ENCODE measurements around the gene EPS15.
A peak's percentile ranks its signal among the peaks of the same experiment; 100 is the strongest.
"Not testable (repeated sequence)": the region's sequence is repeated elsewhere in the genome, so short reads cannot be mapped to it uniquely, and the experiment has no call there.

EPS15 gene

GRCh38 chr1:51506537-51506936 is 12.5 kb downstream of the EPS15 start:
- Mint-ChIP-seq H3K9me3 (no peaks in the 10 kb centered on the region), H3K27ac (no peak overlapping the region), H3K4me3 (no peak overlapping the region), H3K36me3 (peaks cover 10% of the 10 kb centered on the region), H3K27me3 (no peaks in the 10 kb centered on the region), H3K4me1 (peaks cover 57% of the 10 kb centered on the region)

DNA sequence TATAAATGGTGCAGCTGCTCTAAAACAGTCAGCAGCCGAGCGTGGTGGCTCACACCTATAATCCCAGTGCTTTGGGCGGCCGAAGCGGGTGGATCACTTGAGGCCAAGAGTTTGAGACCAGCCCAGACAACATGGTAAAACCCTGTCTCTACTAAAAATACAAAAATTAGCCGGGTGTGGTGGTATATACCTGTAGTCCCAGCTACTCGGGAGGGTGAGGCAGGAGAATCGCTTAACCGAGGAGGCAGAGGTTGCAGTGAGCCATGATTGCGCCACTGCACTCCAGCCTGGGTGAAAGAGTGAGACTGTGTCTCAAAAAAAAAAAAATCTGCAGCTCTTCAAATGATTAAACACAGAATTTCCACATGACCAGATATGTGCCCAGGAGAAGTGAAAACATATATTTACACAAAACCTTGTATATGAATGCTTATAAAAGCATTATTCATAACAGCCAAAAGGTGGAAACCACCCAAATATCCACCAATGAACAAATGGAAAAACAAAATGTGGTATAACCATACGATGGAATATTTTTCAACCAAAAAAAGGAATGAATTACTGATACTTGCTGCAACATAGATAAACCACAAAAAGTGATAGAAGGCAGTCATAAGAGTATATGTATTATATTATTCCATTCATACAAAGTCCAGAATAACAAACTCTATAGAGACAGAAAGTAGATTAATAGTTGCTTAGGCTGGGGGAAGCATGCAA is 14.1 kb downstream of the EPS15 start:
- H3K9me3 Mint-ChIP-seq: no peaks in the 10 kb centered on the region
- H3K27ac Mint-ChIP-seq: peak overlapping the region; percentile 79
- no peak overlapping the region for H3K4me3 Mint-ChIP-seq
- H3K4me1 Mint-ChIP-seq: peaks cover 57% of the 10 kb centered on the region
- no peaks in the 10 kb centered on the region for H3K27me3 Mint-ChIP-seq
- H3K36me3 Mint-ChIP-seq: peaks cover 11% of the 10 kb centered on the region

- H3K27me3 Mint-ChIP-seq, H3K4me3 Mint-ChIP-seq, H3K27ac Mint-ChIP-seq, H3K9me3 Mint-ChIP-seq: not testable (repeated sequence)
- Mint-ChIP-seq H3K4me1 (peaks cover 53% of the 10 kb centered on the region), H3K36me3 (peaks cover 23% of the 10 kb centered on the region)
Observed at GRCh38 chr1:51501218-51501630, 17.8 kb downstream of the EPS15 start.

- H3K27ac Mint-ChIP-seq: peak overlapping the region; percentile 48
- H3K4me1 Mint-ChIP-seq: peaks cover 51% of the 10 kb centered on the region
- H3K27me3 Mint-ChIP-seq: no peaks in the 10 kb centered on the region
- peaks cover 7% of the 10 kb centered on the region for H3K9me3 Mint-ChIP-seq
- H3K4me3 Mint-ChIP-seq: no peak overlapping the region
- peaks cover 17% of the 10 kb centered on the region for H3K36me3 Mint-ChIP-seq
Observed at GRCh38 chr1:51499694-51500093, 19.4 kb downstream of the EPS15 start.

DNA sequence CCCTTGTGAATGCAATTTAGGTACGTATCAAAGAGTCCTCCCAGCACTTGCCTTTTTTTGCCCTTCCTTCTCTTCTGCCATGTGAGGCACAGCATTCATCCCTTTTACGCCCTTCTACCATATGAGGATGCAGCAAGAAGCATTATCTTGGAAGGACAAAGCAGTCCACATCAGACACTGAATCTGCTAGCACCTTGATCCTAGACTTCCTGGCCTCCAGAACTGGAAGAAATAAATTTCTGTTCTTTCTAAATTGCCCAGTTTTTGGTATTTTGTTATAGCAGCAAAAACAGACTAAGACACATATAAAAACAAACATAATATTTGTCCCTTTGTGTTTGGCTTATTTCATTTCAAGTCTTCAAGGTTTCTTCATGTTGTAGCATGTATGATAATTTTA is 20.1 kb downstream of the EPS15 start:
- Mint-ChIP-seq H3K4me3 (no peak overlapping the region), H3K36me3 (peaks cover 20% of the 10 kb centered on the region), H3K27ac (no peak overlapping the region), H3K27me3 (no peaks in the 10 kb centered on the region), H3K9me3 (peaks cover 7% of the 10 kb centered on the region), H3K4me1 (peaks cover 55% of the 10 kb centered on the region)

DNA sequence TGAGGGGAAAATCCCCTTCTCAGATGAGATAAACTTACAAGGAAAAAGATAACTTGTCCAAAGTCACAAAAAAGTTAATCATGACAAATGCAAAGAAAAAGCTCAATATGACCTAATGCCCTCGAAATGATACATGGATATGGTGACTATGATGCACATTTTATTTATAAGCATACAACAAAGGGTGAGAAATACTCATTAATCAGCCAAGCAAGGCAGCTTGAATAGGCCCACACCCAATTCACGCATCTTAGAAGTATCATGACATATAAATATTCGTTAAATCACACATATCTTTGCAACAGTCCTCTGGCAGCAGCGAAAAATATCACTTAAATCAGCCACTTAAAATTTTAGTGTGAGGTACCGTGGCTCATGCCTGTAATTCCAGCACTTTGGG is 21.7 kb downstream of the EPS15 start:
- peaks cover 60% of the 10 kb centered on the region for H3K4me1 Mint-ChIP-seq
- H3K27ac Mint-ChIP-seq: no peak overlapping the region
- H3K27me3 Mint-ChIP-seq: no peaks in the 10 kb centered on the region

GRCh38 chr1:51494138-51494830 is 24.8 kb downstream of the EPS15 start:
- H3K27ac Mint-ChIP-seq: peak overlapping the region; percentile 43
- no peaks in the 10 kb centered on the region for H3K27me3 Mint-ChIP-seq
- H3K36me3 Mint-ChIP-seq: peaks cover 12% of the 10 kb centered on the region
- H3K4me1 Mint-ChIP-seq: peaks cover 71% of the 10 kb centered on the region
- peaks cover 1% of the 10 kb centered on the region for H3K9me3 Mint-ChIP-seq
- no peak overlapping the region for H3K4me3 Mint-ChIP-seq

More for the DNA sequence above, 21.7 kb downstream of the EPS15 start:
- no peak overlapping the region for H3K4me3 Mint-ChIP-seq
- peaks cover 18% of the 10 kb centered on the region for H3K36me3 Mint-ChIP-seq
- peaks cover 7% of the 10 kb centered on the region for H3K9me3 Mint-ChIP-seq

- Mint-ChIP-seq H3K4me3 (no peak overlapping the region), H3K27ac (no peak overlapping the region), H3K36me3 (peaks cover 5% of the 10 kb centered on the region), H3K27me3 (no peaks in the 10 kb centered on the region), H3K9me3 (no peaks in the 10 kb centered on the region), H3K4me1 (peaks cover 63% of the 10 kb centered on the region)
Observed at GRCh38 chr1:51491166-51491981, 27.7 kb downstream of the EPS15 start.

DNA sequence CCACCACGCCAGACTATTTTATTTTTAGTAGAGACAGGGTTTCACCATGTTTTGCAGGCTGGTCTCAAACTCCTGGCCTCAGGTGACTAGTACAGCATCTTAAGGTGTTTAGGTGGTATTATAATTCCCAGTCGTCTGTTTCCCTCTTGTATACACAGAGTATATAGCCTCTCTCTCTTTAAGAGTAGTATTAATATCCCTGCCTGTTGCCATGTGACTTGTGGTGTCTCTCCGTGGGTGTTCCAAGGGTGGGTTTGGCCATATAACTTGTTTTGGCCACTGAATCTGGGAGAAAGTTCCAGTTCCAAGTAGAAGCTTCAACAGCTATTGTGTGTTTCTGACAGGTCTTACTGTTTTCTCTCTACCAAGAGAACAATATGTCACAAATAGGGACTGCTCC is 29.6 kb downstream of the EPS15 start:
- Mint-ChIP-seq H3K36me3 (peaks cover 7% of the 10 kb centered on the region), H3K27me3 (no peaks in the 10 kb centered on the region), H3K27ac (peak overlapping the region; percentile 15), H3K9me3 (no peaks in the 10 kb centered on the region), H3K4me1 (peaks cover 54% of the 10 kb centered on the region), H3K4me3 (no peak overlapping the region)

GRCh38 chr1:51488372-51489050 is 30.6 kb downstream of the EPS15 start:
- H3K27ac Mint-ChIP-seq: no peak overlapping the region
- peaks cover 45% of the 10 kb centered on the region for H3K4me1 Mint-ChIP-seq
- H3K36me3 Mint-ChIP-seq: peaks cover 3% of the 10 kb centered on the region
- H3K27me3 Mint-ChIP-seq: no peaks in the 10 kb centered on the region
- H3K4me3 Mint-ChIP-seq: no peak overlapping the region
- no peaks in the 10 kb centered on the region for H3K9me3 Mint-ChIP-seq

DNA sequence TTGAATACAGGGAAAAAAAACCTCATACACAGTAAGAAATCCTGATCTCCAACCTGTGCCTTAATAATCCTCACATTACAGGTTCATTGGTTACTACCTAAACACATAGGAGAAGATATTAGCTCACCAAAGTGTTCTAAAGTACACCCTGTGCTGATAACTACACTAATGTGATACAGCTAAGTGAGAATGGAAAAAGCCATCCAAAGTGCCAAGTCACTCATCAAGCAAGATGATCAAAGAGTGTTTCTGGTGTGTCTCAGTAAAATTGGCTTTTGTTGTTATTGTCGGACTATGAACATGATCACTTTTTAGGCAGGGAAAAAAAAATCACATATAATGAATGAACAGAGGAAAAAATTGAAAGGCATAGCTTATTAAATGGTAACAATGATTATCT is 31.4 kb downstream of the EPS15 start:
- Mint-ChIP-seq H3K9me3 (no peaks in the 10 kb centered on the region), H3K4me1 (peaks cover 47% of the 10 kb centered on the region), H3K36me3 (peaks cover 5% of the 10 kb centered on the region), H3K4me3 (no peak overlapping the region), H3K27me3 (no peaks in the 10 kb centered on the region), H3K27ac (no peak overlapping the region)

- Mint-ChIP-seq H3K27me3 (no peaks in the 10 kb centered on the region), H3K36me3 (peaks cover 14% of the 10 kb centered on the region), H3K27ac (no peak overlapping the region), H3K4me3 (no peak overlapping the region), H3K4me1 (peaks cover 25% of the 10 kb centered on the region), H3K9me3 (no peaks in the 10 kb centered on the region)
Observed at GRCh38 chr1:51484591-51484990, 34.5 kb downstream of the EPS15 start.

DNA sequence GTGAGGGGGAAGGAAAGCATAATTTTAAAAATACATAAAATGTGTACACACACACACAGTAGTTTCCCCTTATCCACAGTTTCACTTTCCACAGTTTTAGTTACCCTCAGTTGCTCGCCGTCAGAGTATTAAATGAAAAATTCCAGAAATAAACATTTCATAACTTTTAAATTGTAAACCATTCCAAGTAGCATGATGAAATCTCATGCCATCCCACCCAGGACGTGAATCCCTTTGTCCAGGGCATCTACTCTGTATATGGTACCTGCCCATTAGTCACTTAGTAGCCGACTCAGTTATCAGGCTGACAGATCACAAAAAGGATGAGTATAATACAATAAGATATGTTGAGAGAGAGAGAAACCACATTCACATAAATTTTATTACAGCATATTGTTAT is 36.2 kb downstream of the EPS15 start:
- Mint-ChIP-seq H3K27me3 (no peaks in the 10 kb centered on the region), H3K4me1 (peaks cover 15% of the 10 kb centered on the region), H3K36me3 (peaks cover 23% of the 10 kb centered on the region), H3K27ac (no peak overlapping the region), H3K9me3 (peaks cover 5% of the 10 kb centered on the region), H3K4me3 (no peak overlapping the region)

- H3K27ac Mint-ChIP-seq, H3K27me3 Mint-ChIP-seq, H3K4me1 Mint-ChIP-seq, H3K4me3 Mint-ChIP-seq: not testable (repeated sequence)
- H3K9me3 Mint-ChIP-seq: peaks cover 12% of the 10 kb centered on the region
- peaks cover 26% of the 10 kb centered on the region for H3K36me3 Mint-ChIP-seq
Observed at GRCh38 chr1:51474832-51475620, 44.0 kb downstream of the EPS15 start.

All from activated naive CD4-positive, alpha-beta T cell treated with anti-CD3 and anti-CD28 coated beads, Interleukin-2, amount 50 U/mL, for 24 hours (primary cell).